CD4-positive, alpha-beta T cell (primary cell): ENCODE measurements around the gene MT1M. TPM values are rescaled to one million over a fixed set of nuclear protein-coding genes. Genes with fewer than 3 reads are reported as not detected.

Experiments used
- ATAC-seq: fragments of 200-7000 bp; cut with Tn5 transposase; one replicate; pipeline ENCODE4 v1.10.0; 2022; ENCODE audit warnings: mild to moderate bottlenecking; ENCODE audit not compliant: poor library complexity
- CTCF ChIA-PET: fragments of 350-600 bp; sonication (Branson Sonifier 250); formaldehyde crosslinking; loops from one replicate; lab custom pipeline; 2021; ENCODE audit warnings: antibody characterized with exemption, inconsistent platforms; lab: Charles Lee
- POLR2A ChIA-PET: fragments of 350-600 bp; sonication (Branson Sonifier 250); formaldehyde crosslinking; loops from one replicate; lab custom pipeline; 2021; ENCODE audit warnings: antibody characterized with exemption, inconsistent platforms; lab: Charles Lee
- DNase-seq, 14 experiments: peaks; one replicate each; pipeline ENCODE4 v3.0.0-alpha.2; 2013 to 2020; ENCODE audit warnings: mixed read lengths in 2 of 14
- H3K27ac ChIP-seq, 2 donors: one replicate each; pipeline versions ENCODE4 v1.5.1 to v1.7.0; 2013; ENCODE audit warnings: low read length in 2 of 2, low read depth in 1 of 2, mild to moderate bottlenecking in 1 of 2
- H3K27me3 ChIP-seq, 2 experiments: 1 replicate in 1 of 2; 2 replicates in 1 of 2; pipeline versions ENCODE4 v1.6.1 to v1.7.0; 2013; ENCODE audit warnings: low read length in 2 of 2, control low read depth in 1 of 2, mild to moderate bottlenecking in 1 of 2, moderate library complexity in 1 of 2; ENCODE audit not compliant: insufficient read depth in 2 of 2, control insufficient read depth in 1 of 2
- H3K36me3 ChIP-seq: one replicate; pipeline ENCODE4 v1.6.1; 2013; ENCODE audit warnings: low read length, control low read depth; ENCODE audit not compliant: insufficient read depth
- H3K4me1 ChIP-seq: one replicate; pipeline ENCODE4 v1.6.1; 2013; ENCODE audit warnings: low read length, control low read depth; ENCODE audit not compliant: insufficient read depth
- H3K4me3 ChIP-seq: one replicate; pipeline ENCODE4 v1.5.1; 2013; ENCODE audit warnings: mild to moderate bottlenecking, low read length, moderate library complexity
- H3K9me3 ChIP-seq, 2 experiments: 1 replicate in 1 of 2; 2 replicates in 1 of 2; pipeline versions ENCODE4 v1.6.1 to v1.7.0; 2013; ENCODE audit warnings: low read length in 2 of 2, mild to moderate bottlenecking in 2 of 2, control low read depth in 1 of 2, moderate library complexity in 1 of 2; ENCODE audit not compliant: control insufficient read depth in 1 of 2, insufficient read depth in 1 of 2
- H3K27ac Mint-ChIP-seq: one replicate; pipeline ENCODE4 v1.8.0; 2020; ENCODE audit warnings: mixed read lengths
- H3K27me3 Mint-ChIP-seq: one replicate; pipeline ENCODE4 v1.8.0; 2021; ENCODE audit warnings: mixed read lengths
- H3K36me3 Mint-ChIP-seq: one replicate; pipeline ENCODE4 v1.8.0; 2021; ENCODE audit warnings: low read depth, mixed read lengths
- H3K4me1 Mint-ChIP-seq: one replicate; pipeline ENCODE4 v1.8.0; 2021; ENCODE audit warnings: low read depth, mixed read lengths
- H3K4me3 Mint-ChIP-seq: one replicate; pipeline ENCODE4 v1.8.0; 2020; ENCODE audit warnings: mild to moderate bottlenecking, mixed read lengths
- H3K9me3 Mint-ChIP-seq: one replicate; pipeline ENCODE4 v1.8.0; 2020; ENCODE audit warnings: mixed read lengths
- intact Hi-C, 2 experiments: fragments of 100-400 bp; cut with DNase I in 1 of 2; cut with micrococcal nuclease in 1 of 2; formaldehyde crosslinking; loops; one replicate each; pipeline versions ENCODE4 v1.15.1 to v1.9.0; 2023 to 2025; cut with DNase I, micrococcal nuclease
- total RNA-seq, 174 experiments: library from RNA in 2 of 174; stranded (reverse) in 2 of 174; gene quantifications; one replicate each; pipeline ENCODE4 v1.2.3 and lab custom pipeline; 2021 to 2026
- TF ChIP-seq, protein P1 (sequence below): fragments of 200-600 bp; IDR thresholded peaks from one replicate; pipeline ENCODE4 v1.8.0; 2022; ENCODE audit warnings: antibody characterized with exemption, mild to moderate bottlenecking

The MT1M gene
- total RNA-seq, 2 experiments from 2014 or later = not detected

DNA sequence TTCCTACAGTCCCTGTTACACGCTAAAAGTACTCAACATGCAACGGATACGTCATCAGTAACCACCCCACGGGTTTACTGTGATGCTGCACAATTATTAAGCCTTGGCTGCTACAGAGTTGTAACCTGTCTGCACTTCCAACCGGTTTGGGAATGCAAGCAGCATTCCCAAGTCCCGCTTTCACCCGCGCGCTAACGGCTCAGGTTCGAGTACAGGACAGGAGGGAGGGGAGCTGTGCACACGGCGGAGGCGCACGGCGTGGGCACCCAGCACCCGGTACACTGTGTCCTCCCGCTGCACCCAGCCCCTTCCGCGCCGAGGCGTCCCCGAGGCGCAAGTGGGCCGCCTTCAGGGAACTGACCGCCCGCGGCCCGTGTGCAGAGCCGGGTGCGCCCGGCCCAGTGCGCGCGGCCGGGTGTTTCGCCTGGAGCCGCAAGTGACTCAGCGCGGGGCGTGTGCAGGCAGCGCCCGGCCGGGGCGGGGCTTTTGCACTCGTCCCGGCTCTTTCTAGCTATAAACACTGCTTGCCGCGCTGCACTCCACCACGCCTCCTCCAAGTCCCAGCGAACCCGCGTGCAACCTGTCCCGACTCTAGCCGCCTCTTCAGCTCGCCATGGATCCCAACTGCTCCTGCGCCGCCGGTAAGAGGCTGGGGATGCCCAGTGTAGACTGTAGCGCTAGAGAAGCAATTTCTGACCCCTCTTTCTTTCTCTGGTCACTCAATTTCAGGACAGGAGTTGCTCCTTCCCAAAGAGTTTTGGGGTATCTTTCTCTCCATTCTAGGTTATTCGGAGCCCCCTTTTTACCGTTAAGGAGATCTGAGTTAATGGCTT lies 24.2 kb upstream of the MT1M start, which contains the start of gene MT2A:
TSS of gene MT2A (plus strand) at position 542 of the 833 bp plus-strand sequence. CDS start at position 614, 72 bp downstream.
- Histone ChIP-seq H3K9me3 (no peaks in the 10 kb centered on the region), H3K27ac (peak within 1 kb of the TSS; percentile 71 to 88), H3K27me3 (no peaks in the 10 kb centered on the region), H3K4me3 (peak within 1 kb of the TSS; percentile 80), H3K36me3 (no peaks in the 10 kb centered on the region), H3K4me1 (peaks cover 50% of the 10 kb centered on the region)
- ChIA-PET POLR2A (interaction anchor here (0.7 to 3.7 kb wide), 13 partner anchors 9 to 157 kb away, joined by 3 to 26 read pairs (median 7); partner anchors contain the start of genes BBS2, MT1E, MT1F and MT1X), CTCF (interaction anchor here (1.8 to 2.8 kb wide), 2 partner anchors 94 kb away, joined by 4 to 16 read pairs; no protein-coding TSS in a partner anchor)
- peak within 1 kb of the TSS; percentile 96 for H3K27ac Mint-ChIP-seq
- peak within 1 kb of the TSS; percentile 98 for H3K4me3 Mint-ChIP-seq
- ATAC-seq (peak; percentile 72), DNase-seq (peak; percentile 69 to 95 (median 85))
- H3K4me1 Mint-ChIP-seq = peaks cover 57% of the 10 kb centered on the region
- TF ChIP-seq, protein P1, sequence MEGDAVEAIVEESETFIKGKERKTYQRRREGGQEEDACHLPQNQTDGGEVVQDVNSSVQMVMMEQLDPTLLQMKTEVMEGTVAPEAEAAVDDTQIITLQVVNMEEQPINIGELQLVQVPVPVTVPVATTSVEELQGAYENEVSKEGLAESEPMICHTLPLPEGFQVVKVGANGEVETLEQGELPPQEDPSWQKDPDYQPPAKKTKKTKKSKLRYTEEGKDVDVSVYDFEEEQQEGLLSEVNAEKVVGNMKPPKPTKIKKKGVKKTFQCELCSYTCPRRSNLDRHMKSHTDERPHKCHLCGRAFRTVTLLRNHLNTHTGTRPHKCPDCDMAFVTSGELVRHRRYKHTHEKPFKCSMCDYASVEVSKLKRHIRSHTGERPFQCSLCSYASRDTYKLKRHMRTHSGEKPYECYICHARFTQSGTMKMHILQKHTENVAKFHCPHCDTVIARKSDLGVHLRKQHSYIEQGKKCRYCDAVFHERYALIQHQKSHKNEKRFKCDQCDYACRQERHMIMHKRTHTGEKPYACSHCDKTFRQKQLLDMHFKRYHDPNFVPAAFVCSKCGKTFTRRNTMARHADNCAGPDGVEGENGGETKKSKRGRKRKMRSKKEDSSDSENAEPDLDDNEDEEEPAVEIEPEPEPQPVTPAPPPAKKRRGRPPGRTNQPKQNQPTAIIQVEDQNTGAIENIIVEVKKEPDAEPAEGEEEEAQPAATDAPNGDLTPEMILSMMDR = no peak
- H3K27me3 Mint-ChIP-seq = no peaks in the 10 kb centered on the region
- H3K36me3 Mint-ChIP-seq = no peaks in the 10 kb centered on the region
- no peaks in the 10 kb centered on the region for H3K9me3 Mint-ChIP-seq
- intact Hi-C loops = loop anchor here (1.0 to 2.0 kb wide), 2 partner anchors 17 to 74 kb away; partner anchors contain the start of genes MT1E (in 1 of the 2) and MT1X (in 1 of the 2)

DNA sequence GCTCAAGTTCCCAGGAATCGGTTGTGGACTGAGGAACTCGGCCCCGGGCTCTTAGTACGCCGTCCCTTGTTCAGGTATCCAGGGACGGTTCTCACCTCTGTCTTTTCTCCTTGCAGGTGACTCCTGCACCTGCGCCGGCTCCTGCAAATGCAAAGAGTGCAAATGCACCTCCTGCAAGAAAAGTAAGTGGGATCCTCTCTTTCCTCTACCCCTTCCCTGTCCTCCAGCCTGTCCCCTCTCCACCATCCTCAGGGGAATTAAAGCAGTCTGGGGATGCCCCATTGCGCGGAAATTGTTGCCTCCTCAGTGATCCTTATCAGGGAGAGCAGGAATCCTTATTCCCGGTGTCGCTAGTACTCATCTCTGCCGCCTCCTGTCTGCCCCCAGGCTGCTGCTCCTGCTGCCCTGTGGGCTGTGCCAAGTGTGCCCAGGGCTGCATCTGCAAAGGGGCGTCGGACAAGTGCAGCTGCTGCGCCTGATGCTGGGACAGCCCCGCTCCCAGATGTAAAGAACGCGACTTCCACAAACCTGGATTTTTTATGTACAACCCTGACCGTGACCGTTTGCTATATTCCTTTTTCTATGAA lies 23.5 kb upstream of the MT1M start:
- DNase-seq = peak in 4 of 14 experiments; percentile 13 to 37 (median 32)

More for the DNA sequence above, 23.5 kb upstream of the MT1M start:
- Histone ChIP-seq H3K4me3 (peak overlapping the region; percentile 80), H3K4me1 (peaks cover 50% of the 10 kb centered on the region), H3K27me3 (no peaks in the 10 kb centered on the region), H3K9me3 (no peaks in the 10 kb centered on the region), H3K36me3 (no peaks in the 10 kb centered on the region), H3K27ac (peak overlapping the region; percentile 71 to 88)
- no peaks in the 10 kb centered on the region for H3K9me3 Mint-ChIP-seq
- ATAC-seq = no peak
- TF ChIP-seq, protein P1 = no peak
- no peaks in the 10 kb centered on the region for H3K27me3 Mint-ChIP-seq
- ChIA-PET POLR2A (interaction anchor here (0.8 to 3.7 kb wide), 13 partner anchors 9 to 158 kb away, joined by 3 to 26 read pairs (median 7); partner anchors contain the start of genes BBS2, MT1E, MT1F and MT1X), CTCF (interaction anchor here (1.8 to 2.8 kb wide), 2 partner anchors 93 to 95 kb away, joined by 4 to 16 read pairs; no protein-coding TSS in a partner anchor)
- H3K4me3 Mint-ChIP-seq = peak overlapping the region; percentile 98
- H3K27ac Mint-ChIP-seq = peak overlapping the region; percentile 96
- H3K4me1 Mint-ChIP-seq = peaks cover 57% of the 10 kb centered on the region
- intact Hi-C loops = loop anchor here (1.0 to 2.0 kb wide), 2 partner anchors 16 to 73 kb away; partner anchors contain the start of genes MT1E (in 1 of the 2) and MT1X (in 1 of the 2)
- no peaks in the 10 kb centered on the region for H3K36me3 Mint-ChIP-seq
